GM13977 (cell line): ENCODE measurements around the gene LHX2.

Experiments used
- DNase-seq: peaks from one replicate; pipeline ENCODE4 v3.0.0; 2012; ENCODE audit warnings: low spot score
- CTCF ChIP-seq: IDR thresholded peaks from 2 replicates; pipeline ENCODE4 v1.5.1; 2012; ENCODE audit warnings: mild to moderate bottlenecking, control low read depth; ENCODE audit not compliant: insufficient read depth; ENCODE audit errors: extremely low read depth, missing control alignments
- in situ Hi-C: fragments of 300-500 bp; cut with MboI; formaldehyde crosslinking; loops from one replicate; pipeline ENCODE4 v1.12.0; 2022; ENCODE audit warnings: low sequenced_read_pairs, low pct_unique_long_range_greater_than_20kb, mixed read lengths, inconsistent platforms; ENCODE audit not compliant: unreplicated experiment

LHX2 gene

DNA sequence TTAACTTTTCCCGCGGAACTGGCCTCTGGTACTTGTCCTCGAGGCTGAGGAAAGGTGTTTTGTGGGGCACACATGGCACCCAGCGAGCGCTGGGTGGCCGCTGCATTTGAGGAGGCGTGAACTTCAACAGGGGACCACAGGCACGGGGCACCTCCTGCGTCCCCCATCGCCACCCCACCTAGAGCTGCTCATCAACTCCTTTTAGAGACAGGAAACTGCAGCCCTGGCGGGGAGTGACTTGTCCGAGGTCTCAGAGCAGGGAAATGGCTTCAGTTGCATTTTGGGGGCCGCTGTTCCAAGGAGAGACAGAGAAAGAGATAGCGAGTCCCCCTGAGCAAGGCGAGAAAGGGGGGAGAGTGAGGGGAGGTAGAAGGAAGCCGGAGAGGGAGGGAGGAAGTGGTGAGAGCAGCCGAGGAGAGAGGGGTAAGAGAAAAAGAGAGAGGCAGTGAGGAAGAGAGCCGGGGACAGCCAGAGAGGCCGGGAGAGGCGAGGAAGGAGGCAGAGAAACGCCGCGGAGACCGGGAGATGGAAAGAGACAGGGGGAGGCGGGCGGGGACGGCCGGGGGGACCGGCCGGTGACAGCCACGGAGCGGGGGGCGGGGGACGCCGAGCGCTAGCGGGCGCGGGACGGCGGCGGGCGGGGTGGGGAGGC, 12.5 kb upstream of the LHX2 start:
- DNase-seq = peak; percentile 45
- no peak for TF ChIP-seq CTCF
- in situ Hi-C loops = no loop called here

GRCh38 chr9:123999661-124000060, 11.9 kb upstream of the LHX2 start:
- DNase-seq = peak; percentile 47
- in situ Hi-C loops = loop anchor here (25.0 kb wide), 1 partner anchor 462 kb away; no protein-coding TSS in a partner anchor
- TF ChIP-seq CTCF = peak; percentile 18

GRCh38 chr9:124000161-124000783, 11.3 kb upstream of the LHX2 start:
- DNase-seq = no peak
- TF ChIP-seq CTCF = no peak
- in situ Hi-C loops = loop anchor here (25.0 kb wide), 1 partner anchor 463 kb away; no protein-coding TSS in a partner anchor

- in situ Hi-C loops = loop anchor here (25.0 kb wide), 1 partner anchor 464 kb away; no protein-coding TSS in a partner anchor
- no peak for TF ChIP-seq CTCF
- no peak for DNase-seq
Measured at GRCh38 chr9:124000784-124001457, 10.6 kb upstream of the LHX2 start.

GRCh38 chr9:124001458-124001799, 10.1 kb upstream of the LHX2 start:
- TF ChIP-seq CTCF = no peak
- in situ Hi-C loops = loop anchor here (25.0 kb wide), 1 partner anchor 464 kb away; no protein-coding TSS in a partner anchor
- DNase-seq = no peak

GRCh38 chr9:124001866-124002525, 9.6 kb upstream of the LHX2 start:
- TF ChIP-seq CTCF = no peak

More at GRCh38 chr9:124001866-124002525, 9.6 kb upstream of the LHX2 start:
- in situ Hi-C loops = loop anchor here (25.0 kb wide), 1 partner anchor 465 kb away; no protein-coding TSS in a partner anchor
- DNase-seq = no peak
